Activated CD8-positive, alpha-beta memory T cell treated with anti-CD3 and anti-CD28 coated beads for 1 hour (primary cell): ENCODE results near the gene TMF1.

ENCODE experiments used
- DNase-seq, 2 donors: peaks; one replicate each; pipeline ENCODE4 v3.0.0-alpha.2; 2020; ENCODE audit warnings: low read depth in 1 of 2; ENCODE audit errors: extremely low read depth in 1 of 2

The TMF1 gene

DNA sequence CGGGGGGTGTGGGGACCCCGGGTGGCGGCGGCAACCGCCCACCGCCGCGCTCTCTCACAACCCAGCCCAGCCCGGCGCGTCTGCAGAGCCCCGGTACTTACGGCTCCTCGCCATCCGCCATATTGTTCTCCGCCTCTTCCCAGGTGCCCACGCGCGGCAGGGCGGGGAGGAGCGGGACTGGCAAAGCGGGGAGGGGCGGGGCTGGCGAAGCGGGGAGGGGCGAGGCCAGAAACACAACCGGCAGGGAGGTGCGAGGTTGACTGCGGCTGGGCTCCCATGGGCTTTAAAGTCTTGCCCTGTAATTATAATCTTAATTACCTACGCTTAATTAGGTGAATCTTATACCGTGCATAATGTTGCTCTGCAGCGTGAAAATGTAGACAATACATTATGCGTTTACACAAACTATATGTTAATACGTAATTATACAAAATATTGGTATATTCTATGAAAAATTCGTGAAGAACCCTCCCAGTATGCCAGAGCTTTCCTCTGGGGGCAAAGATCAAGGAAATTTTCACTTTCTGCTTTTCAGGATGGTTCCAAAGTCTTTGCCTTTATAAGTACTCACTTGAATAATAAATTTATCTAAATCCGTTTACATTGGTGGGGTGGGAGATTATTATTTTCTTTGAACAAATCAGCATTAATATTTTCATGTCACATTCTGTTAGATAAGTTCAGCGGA lies 28.2 kb upstream of the TMF1 start, which contains the start of gene UBA3:
Gene UBA3 (minus strand): TSS at position 133 of the 688 bp plus-strand sequence. CDS start 12 bp downstream, at position 121.
- peak; percentile 78 to 89 for DNase-seq

DNA sequence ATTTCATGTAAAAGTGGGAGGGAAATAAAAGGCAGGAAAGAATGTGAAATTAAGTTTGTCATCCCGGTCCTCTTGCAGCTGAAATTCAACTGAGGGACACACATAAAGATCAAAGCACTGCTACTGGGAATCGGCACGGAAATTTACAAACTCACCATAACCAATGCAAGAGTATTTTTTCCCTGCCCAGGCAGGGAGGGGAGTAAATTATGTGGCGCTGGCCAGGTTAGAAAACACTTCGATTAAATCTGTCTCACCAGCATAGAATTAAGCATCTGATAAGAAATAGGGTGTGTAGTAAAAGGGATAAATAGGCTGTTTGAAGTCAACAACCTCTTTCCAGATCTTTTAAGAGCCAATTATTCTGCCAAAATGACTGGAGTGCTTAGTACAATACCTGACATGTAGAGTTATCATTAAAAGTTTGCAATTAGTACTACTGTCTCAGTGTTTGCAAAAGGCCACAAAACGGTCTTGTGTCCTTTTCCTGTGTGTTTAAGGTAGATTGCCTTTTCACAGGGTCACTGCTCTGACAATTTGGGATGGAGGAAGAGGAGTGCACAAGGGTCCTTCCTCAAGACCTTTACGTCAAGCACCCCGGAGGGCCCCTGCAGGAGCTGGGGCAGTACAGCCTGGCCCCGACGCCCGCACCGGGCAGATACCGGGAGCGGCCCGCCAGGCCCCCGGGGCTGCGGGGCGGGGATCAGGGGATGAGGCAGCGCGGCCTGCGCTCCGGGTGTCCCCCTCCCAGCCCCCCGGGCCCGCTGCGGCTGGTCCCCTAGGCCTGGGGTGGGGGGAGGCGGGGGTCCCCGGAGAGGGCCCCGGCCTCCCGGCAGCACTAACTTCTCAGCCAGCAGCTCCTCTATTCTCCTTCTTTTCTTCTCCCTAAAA lies 27.4 kb upstream of the TMF1 start:
- DNase-seq: no peak

DNA sequence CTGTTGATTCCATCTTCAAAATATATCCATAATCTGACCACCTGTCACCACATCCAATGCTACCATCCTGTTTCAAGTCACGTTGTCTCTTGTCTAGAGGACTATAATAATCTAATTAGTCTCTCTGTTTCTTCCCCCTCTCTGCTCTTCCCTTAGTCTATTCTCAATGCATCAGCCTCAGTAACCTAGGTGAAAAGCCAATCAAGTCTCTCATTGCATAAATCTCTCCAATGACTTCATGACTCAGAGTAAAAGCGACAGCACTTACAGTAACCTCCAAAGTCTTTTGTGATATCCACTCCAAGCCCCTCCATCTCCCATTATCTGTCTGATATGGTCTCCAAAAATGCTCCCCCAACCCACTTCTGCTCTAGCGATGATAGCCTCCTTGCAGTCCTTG lies 20.8 kb upstream of the TMF1 start:
- DNase-seq: no peak

DNA sequence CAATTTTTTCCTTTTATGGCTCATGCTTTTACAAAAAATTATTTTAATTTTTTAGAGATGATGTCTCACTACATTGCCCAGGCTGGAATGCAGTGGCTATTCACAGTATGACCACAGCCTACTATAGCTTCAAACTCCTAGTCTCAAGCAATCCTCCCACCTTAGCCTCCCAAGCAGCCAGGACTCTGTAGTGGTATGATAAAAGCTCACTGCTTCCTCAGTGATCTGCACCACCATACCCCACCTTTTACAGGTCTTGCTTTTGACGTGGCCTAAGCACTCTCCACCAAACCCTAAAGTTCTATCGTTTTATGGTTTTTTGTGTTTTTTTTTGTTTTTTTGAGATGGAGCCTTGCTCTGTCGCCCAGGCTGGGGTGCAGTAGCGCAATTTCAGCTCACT lies 14.0 kb upstream of the TMF1 start:
- DNase-seq: no peak

DNA sequence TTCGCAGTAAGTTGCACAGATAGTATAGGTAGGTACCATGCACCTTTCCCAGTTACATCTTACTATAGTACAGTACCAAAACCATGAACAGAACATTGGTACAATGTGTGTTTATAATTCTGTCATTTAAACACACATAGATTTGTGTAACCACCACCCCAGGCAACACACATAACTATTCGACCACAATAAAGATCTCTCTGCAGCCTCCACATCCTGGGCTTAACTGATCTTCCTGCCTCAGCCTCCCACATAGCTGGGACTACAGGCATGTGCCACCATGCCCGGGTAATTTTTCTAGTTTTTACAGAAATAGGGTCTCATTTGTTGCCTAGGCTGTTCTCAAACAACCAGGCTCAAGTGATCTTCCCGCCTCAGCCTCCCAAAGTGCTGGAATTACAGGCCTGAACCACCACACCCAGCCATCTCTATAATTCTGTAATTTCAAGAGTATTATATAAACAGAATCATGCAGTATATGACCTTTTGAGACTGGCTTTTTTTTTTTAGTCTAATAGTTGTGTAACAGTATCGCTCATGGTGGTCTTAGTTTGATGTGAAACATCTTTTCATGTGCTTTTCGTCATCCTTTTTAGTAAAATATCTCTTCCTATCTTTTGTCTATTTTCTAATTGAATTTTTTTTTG lies 13.3 kb upstream of the TMF1 start:
- DNase-seq: no peak

DNA sequence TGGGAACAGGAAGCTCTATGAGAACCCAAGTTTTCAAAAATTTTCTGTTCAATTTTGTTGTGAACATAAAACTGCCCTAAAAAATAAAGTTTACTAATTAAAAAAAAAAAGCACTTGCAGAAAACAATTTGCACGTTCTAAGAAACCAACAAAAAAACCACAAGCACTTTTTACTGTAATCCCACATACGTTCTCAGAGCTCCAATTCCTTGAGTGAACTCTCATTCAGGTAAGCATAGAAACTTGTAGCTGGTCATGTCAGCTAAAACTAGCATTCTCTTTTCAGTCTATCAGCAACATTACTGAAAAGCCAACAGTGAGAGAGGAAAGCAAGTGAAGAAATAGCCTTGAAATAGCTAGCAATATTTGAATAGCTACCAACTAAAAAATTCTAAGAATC lies 11.5 kb upstream of the TMF1 start:
- DNase-seq: no peak

DNA sequence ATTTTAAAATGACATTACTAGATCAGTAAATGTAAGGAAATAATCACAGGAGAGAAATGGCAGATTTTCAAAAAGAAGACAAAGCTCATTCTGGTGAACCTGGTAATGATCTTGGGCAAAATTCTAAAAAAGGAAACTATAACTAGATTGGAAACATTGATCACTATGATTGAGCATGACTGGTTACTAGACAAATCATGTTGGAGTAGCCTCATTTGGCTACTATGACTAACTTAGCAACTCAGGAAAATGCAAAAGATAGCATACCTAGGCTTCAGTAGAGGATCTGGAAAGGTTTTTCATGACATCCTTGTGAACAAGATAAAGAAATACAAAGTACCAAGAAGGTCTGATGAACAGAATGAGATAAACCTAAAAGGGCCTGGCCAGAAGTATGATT lies 7.6 kb upstream of the TMF1 start:
- no peak for DNase-seq

DNA sequence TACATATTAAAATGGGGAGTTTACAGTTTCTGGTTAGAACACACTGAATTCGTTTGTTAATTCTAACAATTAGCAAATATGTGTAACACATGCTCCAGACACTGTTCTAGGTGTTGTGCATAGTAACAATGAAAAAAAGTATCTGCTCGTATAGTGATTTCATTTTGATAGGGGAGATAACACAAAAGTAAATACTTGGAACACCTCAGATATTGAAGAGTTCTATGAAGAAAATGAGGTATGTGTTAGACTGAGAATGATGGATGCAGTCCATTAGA lies 6.8 kb upstream of the TMF1 start:
- no peak for DNase-seq

DNA sequence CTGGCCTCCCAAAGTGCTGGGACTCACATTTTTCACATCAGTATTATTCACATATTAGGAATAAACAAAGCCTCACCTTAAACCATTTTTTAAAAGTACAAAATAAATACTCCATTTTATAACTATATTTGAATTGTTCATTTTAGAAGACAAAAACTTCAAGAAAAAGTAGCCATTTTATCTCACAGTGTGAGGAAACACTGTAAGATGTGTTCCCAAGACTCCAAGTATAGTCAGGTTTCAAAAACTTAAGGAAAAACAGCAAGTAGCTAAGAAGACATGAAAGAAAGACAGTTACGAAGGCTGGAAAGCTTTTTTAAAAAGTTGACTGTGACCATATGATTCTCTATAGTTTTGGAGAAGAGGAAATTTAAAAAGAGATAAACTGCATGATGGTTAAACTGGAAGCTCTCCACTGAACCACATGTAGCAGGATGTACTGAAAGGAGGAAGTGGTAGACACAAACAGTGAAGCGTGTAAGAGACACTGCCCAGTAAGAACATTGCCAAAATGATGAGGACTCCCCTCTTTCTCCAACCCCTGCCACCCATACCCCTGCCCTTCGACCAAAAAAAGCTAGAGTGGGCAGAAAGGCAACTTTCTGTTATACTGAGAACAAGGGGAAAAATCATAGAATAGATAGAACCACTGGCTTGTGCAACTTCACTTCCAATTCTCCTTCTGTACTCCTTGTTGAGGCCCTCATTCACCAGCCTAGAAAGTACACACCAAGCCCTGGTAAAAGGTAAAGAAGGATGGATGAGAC lies 6.2 kb upstream of the TMF1 start:
- no peak for DNase-seq

DNA sequence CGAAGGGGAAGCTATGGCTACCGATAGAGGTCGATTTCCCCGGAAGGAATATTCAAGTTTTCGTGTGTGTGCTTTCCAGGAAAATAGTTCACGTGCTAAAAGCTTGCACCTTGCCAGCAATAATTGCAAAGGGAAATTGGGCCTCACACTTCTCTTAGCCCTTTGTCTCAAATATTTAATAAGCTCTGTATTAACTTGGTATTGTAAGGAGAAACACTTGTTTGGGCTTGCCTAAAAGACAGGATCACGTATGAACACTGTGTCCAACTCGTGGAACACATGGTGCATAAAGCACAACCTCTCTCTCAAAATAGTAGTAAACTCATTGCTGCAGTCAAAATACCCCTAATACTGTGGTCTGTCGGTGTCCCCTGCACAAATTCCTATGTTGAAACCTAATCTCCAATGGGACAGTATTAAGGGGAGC lies 352 bp upstream of the TMF1 start:
- no peak for DNase-seq

DNA sequence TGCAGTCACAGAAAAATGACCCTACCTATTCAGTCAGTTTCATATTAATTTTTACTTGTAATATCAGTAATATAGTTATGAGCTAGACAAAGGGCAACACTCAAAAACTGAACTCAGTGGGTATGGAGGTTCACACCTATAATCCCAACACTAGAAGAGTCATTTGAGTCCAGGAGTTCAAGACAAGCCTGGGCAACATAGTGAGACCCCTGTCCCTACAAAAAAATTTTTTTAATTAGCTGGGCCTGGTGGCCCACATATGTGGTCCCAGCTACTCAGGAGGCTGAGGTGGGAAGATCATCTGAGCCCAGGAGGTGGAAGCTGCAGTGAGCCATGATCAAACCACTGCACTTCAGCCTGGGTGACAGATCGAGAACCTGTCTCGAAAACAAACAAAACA lies 3.1 kb downstream of the TMF1 start:
- no peak for DNase-seq

DNA sequence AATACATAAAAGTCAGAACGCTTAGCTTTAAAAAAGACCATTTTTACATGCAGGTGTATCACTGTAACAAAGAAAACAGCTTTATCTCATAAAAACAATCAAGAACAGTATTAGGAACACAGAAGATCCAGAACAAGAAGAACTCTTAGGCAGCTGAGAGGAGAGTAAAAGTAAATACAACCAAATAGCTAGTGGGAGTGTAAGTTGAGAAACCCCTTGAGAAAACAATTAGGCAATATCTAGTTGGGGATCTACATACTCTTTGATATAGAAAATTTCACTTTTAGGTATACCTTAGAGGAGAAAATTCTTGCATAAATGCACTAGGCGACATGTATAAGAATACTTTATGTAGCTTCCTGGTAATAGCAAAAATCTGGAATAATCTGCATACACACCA lies 7.5 kb downstream of the TMF1 start:
- DNase-seq: no peak

DNA sequence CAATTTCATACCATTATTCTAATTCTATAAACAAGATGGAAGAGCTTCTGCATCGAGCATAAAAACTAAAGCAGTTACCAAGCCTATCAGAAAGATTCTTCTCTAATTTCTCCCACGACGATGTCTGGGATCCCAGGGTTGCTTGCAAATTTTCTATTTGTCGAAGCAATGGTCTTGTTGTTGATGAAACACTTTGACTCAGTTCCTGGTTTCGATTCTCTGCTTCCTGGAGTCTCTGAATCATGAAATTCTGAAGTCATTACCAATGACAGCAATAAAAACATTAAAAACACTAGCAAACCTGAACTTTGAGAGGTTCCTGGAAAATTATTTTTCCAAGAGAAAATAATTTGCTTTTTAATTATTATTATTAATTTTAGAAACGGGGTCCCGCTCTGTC lies 18.7 kb downstream of the TMF1 start:
- no peak for DNase-seq

DNA sequence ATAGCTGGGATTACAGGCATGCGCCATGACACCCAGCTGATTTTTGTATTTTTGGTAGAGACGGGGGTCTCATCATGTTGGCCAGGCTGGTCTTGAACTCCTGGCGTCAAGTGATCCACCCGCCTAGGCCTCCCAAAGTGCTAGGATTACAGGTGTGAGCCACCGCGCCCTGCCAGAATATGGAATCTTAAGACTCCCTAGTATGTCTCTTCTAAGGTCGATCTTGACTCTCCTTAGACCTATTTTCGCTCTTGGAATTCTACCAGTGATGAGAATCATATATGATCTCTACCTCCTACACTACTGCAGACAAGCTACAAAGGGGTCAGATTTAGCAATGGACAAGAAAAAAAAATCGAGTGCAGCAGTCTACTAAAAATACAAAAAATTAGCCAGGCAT lies 19.4 kb downstream of the TMF1 start:
- no peak for DNase-seq

DNA sequence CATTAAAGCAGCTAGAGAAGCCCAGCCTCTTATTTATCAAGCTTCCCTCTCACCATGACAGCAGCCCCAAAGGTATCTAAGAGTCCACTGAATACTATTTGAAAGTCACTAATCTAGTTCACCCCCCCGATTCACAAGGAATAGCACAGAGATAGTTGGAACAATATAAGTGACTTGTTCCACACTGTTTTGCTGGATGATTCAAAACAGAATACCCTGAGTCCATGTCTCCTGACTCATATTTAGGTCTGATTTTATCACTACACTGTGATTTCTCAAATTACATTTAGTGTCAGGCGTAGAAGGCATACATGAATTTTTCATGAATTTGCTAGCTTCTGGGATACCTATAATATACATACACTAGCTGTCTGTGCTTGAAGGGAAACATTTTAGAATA lies 20.0 kb downstream of the TMF1 start:
- DNase-seq: no peak

DNA sequence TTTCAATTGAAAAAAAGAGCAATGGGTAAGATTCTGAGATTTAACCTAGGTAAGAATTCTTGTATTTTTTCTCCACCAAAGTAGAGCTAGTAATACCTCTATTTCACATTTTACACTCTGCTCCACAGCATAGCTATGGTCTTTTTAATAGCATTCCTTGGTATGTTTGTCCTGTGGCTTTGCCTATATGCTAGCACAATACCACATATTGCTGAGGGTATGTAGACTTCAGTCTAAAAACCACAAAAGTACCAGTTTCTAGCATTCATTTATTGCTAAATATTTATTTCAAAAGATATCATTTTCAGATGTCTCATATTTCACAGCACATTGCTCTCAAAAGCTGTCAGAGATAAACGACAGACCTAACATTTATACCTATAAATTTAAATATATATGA lies 20.5 kb downstream of the TMF1 start:
- no peak for DNase-seq

DNA sequence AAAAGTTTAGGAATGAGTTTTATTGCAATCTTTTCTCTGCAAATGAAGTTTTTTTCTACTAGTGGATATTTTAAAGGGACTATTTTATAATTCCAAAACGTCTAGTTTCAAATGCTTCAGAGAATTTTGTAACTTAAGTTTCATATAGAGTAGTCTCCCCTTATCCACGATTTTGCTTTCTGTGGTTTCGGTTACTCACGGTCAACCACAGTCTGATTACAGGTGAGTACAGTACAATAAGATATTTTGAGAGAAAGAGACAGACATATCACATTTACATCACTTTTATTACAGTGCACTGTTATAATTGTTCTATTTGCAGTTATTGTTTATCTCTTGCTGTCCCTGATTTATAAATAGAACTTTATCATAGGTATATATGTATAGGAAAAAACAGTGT lies 31.3 kb downstream of the TMF1 start:
- no peak for DNase-seq

DNA sequence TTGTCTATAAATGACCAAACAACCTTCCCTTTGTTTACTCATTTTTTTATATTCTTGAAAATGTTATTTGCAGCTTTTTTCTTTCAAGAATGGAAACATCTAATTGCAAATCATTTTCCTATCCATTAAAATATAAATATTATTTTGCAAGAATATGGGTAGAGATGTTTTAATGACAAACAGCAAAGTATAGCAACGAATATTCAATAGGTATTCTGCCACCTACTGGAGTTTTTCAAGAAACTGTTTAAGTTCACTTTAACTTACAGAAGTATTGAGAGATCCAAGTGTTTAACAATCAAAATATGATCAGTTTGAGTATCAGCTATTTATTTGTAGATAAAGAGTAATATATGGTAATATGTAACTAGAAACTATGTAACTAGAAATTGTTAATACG lies 31.7 kb downstream of the TMF1 start:
- no peak for DNase-seq

DNA sequence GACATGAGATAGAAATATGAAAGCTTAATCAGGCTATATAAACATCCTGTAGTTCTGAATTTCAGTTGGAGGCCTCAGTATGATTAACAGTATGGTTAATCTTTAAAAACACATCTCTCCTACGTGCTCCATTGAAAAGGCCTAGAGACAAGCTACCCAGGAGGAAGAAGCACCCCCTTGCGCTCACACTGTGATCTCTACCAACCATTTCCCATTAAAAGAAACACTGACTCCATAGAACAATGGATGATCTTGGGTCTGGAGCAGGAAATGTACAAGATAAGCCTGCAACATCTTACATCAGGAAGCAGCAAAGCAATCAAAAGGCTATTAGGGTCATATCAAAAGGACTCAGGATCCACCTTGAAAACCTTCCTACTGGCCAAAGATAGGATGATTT lies 35.2 kb downstream of the TMF1 start:
- DNase-seq: no peak

DNA sequence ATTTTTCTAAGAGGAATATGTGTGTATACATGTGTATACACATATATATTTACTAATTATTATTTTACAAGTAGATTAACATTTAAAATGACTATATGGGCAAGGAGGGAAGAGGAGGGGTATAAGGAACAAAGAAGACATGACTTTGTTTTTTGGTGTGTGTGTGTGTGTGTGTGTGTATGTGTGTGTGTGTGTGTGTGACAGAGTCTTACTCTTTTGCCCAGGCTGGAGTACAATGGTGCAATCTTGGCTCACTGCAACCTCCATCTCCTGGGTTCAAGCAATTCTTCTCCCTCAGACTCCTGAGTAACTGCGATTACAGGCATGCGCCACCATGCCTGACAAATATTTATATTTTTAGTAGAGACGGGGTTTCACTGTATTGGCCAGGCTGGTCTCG lies 36.0 kb downstream of the TMF1 start:
- DNase-seq: no peak

DNA sequence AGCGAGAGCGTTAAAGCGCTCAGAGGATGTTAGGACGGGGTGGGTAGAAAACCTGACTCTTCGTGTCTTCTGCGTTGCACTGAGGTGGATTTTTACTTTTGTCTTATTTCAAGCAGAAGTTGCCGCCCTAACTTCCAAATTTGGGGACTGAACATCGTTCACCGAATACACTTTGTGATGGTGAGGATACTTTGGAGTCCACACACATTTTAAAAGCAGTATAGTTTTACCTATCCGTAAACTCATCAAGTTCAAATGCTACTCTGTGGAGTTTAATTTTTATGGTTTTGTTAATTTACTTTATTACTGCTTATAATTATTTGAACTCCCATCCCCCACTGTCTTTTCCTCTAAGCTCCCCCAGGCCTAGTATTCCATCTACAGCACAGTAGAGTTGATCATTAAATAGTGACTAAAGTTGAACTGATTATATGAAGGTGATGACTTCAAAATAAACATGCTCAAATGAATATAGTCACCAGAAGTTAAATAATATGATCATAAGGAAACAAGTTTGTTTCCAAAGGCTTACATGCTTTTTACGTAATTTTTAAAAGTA lies 38.0 kb downstream of the TMF1 start:
- DNase-seq: no peak
